ENCODE results near the gene RFX7.

DNA sequence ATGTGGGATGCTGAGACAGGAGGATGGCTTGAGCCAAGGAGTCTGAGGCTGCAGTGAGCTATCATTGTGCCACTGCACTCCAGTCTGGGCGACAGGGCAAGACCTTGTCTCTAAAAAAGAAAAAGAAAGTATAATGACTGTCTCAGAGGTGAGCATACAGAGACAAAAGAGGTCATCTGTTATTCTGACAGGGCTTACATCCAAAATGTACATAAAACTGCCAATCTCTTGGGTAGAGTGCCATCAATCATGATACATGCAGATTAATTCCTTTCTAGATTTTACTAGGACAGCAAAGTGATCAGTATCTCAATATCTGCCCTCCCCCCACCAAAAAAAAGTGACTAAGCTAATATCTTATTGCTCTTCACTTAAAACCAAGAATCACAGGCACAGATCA is 41.0 kb downstream of the RFX7 start:
- no peak for TF ChIP-seq EZH2 (IDR thresholded peaks at IDR 0.05; ENCODE audit: low read length, missing control alignments)
- TF ChIP-seq, protein P1, sequence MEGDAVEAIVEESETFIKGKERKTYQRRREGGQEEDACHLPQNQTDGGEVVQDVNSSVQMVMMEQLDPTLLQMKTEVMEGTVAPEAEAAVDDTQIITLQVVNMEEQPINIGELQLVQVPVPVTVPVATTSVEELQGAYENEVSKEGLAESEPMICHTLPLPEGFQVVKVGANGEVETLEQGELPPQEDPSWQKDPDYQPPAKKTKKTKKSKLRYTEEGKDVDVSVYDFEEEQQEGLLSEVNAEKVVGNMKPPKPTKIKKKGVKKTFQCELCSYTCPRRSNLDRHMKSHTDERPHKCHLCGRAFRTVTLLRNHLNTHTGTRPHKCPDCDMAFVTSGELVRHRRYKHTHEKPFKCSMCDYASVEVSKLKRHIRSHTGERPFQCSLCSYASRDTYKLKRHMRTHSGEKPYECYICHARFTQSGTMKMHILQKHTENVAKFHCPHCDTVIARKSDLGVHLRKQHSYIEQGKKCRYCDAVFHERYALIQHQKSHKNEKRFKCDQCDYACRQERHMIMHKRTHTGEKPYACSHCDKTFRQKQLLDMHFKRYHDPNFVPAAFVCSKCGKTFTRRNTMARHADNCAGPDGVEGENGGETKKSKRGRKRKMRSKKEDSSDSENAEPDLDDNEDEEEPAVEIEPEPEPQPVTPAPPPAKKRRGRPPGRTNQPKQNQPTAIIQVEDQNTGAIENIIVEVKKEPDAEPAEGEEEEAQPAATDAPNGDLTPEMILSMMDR (conservative IDR thresholded peaks at IDR 0.05 in 1 of 2, IDR thresholded peaks at IDR 0.05 in 1 of 2; ENCODE audit: low read depth in 1 of 2, low read length in 2 of 2): no peak

All from fibroblast of lung (primary cell).